Lower lobe of right lung (tissue), 2 donors: Measurements from ENCODE around the gene CHSY1. TPM values are rescaled to one million over a fixed set of nuclear protein-coding genes. Genes with fewer than 3 reads are reported as not detected.
A peak's percentile ranks its signal among the peaks of the same experiment; 100 is the strongest.

ENCODE experiments used
- ATAC-seq, 2 donors: fragments of 200-7000 bp; cut with Tn5 transposase; one replicate each; pipeline ENCODE4 v1.9.1; 2020 to 2022; ENCODE audit warnings: mild to moderate bottlenecking in 2 of 2, moderate library complexity in 2 of 2
- DNase-seq: peaks from one replicate; pipeline ENCODE4 v3.0.0-alpha.2; 2020
- H3K27ac ChIP-seq: fragments of 200-600 bp; one replicate; pipeline ENCODE4 v1.8.0; 2022
- H3K27me3 ChIP-seq: fragments of 200-600 bp; one replicate; pipeline ENCODE4 v1.8.0; 2022; ENCODE audit warnings: low read depth
- H3K36me3 ChIP-seq: fragments of 200-600 bp; one replicate; pipeline ENCODE4 v1.8.0; 2022; ENCODE audit warnings: mild to moderate bottlenecking
- H3K4me1 ChIP-seq: fragments of 200-600 bp; one replicate; pipeline ENCODE4 v1.8.0; 2022
- H3K4me3 ChIP-seq: fragments of 200-600 bp; one replicate; pipeline ENCODE4 v1.8.0; 2022; ENCODE audit warnings: mild to moderate bottlenecking
- H3K9me3 ChIP-seq: fragments of 200-600 bp; one replicate; pipeline ENCODE4 v1.8.0; 2022
- intact Hi-C: fragments of 100-400 bp; cut with DNase I; formaldehyde crosslinking; loops from one replicate; pipeline ENCODE4 v1.11.0; 2022
- total RNA-seq: library from RNA; stranded (reverse); fragmentation: NEBNext Ultra II Directional; extraction: Animal tissue kit (Norgen Biotek cat#: 25700); gene quantifications from one replicate; pipeline ENCODE4 v1.2.1, GENCODE V29; 2021
- TF ChIP-seq, protein P1 (sequence below): fragments of 200-600 bp; IDR thresholded peaks from one replicate; pipeline ENCODE4 v1.8.0; 2022; ENCODE audit warnings: antibody characterized with exemption, mild to moderate bottlenecking
- donor health status: DM: no; HTN: yes; CAD: no; lungs with severe emphysema.

CHSY1 gene
- total RNA-seq, 1 donor from 2014 or later = 25.6 TPM

DNA sequence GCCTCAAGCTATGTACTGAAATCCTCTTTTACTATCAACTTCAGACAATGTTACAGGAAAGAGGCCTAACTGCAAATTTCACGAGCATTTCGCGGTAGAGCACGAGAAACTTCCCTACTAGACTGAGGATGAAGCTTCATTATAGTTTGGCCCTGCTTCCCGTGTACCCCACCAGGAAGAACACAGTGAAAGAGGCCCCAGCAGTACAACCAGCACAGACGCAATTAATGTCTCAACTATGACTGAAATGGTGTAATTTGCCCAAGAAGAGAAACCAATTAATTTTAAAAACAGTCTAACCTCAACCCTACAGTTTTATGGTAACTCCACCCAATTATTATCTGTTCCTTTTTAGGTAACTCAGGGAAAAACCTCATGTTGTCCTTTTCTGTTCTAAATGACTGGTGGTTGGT, 12.1 kb downstream of the CHSY1 start:
- ATAC-seq (no peak), DNase-seq (no peak)
- no peak overlapping the region for H3K4me3 ChIP-seq
- H3K27me3 ChIP-seq = no peaks in the 10 kb centered on the region
- intact Hi-C loops = no loop called here
- TF ChIP-seq, protein P1, sequence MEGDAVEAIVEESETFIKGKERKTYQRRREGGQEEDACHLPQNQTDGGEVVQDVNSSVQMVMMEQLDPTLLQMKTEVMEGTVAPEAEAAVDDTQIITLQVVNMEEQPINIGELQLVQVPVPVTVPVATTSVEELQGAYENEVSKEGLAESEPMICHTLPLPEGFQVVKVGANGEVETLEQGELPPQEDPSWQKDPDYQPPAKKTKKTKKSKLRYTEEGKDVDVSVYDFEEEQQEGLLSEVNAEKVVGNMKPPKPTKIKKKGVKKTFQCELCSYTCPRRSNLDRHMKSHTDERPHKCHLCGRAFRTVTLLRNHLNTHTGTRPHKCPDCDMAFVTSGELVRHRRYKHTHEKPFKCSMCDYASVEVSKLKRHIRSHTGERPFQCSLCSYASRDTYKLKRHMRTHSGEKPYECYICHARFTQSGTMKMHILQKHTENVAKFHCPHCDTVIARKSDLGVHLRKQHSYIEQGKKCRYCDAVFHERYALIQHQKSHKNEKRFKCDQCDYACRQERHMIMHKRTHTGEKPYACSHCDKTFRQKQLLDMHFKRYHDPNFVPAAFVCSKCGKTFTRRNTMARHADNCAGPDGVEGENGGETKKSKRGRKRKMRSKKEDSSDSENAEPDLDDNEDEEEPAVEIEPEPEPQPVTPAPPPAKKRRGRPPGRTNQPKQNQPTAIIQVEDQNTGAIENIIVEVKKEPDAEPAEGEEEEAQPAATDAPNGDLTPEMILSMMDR = no peak
- H3K9me3 ChIP-seq = no peaks in the 10 kb centered on the region
- peaks cover 74% of the 10 kb centered on the region for H3K4me1 ChIP-seq
- H3K36me3 ChIP-seq = peaks cover 6% of the 10 kb centered on the region
- peak overlapping the region; percentile 39 for H3K27ac ChIP-seq

DNA sequence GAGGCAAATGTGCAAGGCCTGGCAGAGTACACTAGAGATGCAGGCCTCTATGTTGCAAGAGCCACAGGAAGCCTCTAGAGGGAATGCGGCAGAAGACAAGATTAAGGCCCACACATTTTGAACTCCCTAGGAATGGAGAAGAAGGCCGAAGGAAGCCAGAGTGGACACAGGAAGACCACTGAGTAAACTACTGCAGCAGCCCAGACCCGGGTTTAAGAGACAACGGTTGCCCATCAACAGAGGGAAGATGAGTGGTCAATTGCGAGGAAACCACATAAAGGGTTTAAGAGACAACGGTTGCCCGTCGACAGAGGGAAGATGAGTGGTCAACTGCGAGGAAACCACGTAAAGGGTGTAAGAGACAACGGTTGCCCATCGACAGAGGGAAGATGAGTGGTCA, 14.6 kb downstream of the CHSY1 start:
- Histone ChIP-seq H3K4me3 (no peak overlapping the region), H3K9me3 (no peaks in the 10 kb centered on the region), H3K27me3 (no peaks in the 10 kb centered on the region), H3K36me3 (peaks cover 21% of the 10 kb centered on the region), H3K4me1 (peaks cover 62% of the 10 kb centered on the region), H3K27ac (no peak overlapping the region)
- no peak for DNase-seq
- TF ChIP-seq, protein P1 = no peak
- intact Hi-C loops = no loop called here
- peak in 1 of 2 donors; percentile 30 for ATAC-seq

DNA sequence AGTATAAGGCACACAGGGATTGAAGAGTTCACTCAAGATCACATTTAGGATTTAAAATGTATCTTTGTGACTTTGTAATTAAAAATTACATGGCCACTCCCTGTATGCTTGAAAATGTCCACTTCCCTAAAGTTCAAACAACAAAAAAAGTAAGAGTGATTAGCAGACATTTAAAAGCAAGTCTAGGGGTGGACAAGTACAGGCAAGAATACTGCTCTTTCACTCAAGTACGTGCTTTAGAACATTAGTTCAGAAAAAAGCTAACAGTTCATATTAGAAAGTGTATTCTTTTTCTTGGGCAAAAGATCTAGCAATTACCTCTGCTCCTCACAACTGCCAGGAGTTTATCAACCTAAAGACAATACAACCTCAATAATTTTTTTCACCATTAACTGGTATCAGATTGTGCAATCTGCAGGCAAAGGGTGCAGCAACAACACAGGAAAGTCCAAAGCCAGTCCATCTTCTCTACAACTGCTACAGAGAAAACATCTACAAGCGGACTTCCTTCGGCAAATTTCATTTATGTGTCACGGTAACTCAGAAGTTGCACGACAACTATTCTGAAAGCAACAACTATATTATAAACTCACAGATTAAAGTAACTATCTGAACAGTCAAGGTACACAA, 18.1 kb downstream of the CHSY1 start:
- H3K9me3 ChIP-seq = peaks cover under 1% of the 10 kb centered on the region
- intact Hi-C loops = no loop called here
- DNase-seq = no peak
- TF ChIP-seq, protein P1 = no peak
- peaks cover 31% of the 10 kb centered on the region for H3K4me1 ChIP-seq
- peaks cover 26% of the 10 kb centered on the region for H3K36me3 ChIP-seq
- H3K27ac ChIP-seq = no peak overlapping the region
- no peaks in the 10 kb centered on the region for H3K27me3 ChIP-seq
- no peak for ATAC-seq
- no peak overlapping the region for H3K4me3 ChIP-seq

DNA sequence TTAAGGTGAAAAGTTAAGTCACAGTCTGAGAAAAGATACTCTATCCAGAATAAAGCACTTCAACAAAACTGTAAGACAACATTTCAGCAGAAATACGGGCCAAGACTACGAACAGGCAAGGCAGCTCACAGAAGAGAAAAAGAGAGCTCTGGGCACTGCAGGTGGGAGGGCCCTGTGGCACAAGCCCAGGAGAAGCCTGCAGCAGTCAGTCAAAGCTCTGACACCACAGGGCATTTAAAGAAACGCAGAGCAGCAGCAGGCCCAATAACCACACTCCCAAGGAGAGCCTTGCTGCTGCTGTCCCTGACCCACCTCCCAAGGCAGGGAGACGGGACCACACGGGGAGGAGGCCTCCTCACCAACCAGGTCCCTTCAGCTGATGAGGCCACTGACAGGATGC, 19.2 kb downstream of the CHSY1 start:
- TF ChIP-seq, protein P1 = no peak
- intact Hi-C loops = no loop called here
- DNase-seq (no peak), ATAC-seq (peak in 1 of 2 donors; percentile 32)
- Histone ChIP-seq H3K4me3 (no peak overlapping the region), H3K4me1 (peaks cover 21% of the 10 kb centered on the region), H3K27ac (no peak overlapping the region), H3K9me3 (peaks cover 11% of the 10 kb centered on the region), H3K36me3 (peaks cover 26% of the 10 kb centered on the region), H3K27me3 (no peaks in the 10 kb centered on the region)

DNA sequence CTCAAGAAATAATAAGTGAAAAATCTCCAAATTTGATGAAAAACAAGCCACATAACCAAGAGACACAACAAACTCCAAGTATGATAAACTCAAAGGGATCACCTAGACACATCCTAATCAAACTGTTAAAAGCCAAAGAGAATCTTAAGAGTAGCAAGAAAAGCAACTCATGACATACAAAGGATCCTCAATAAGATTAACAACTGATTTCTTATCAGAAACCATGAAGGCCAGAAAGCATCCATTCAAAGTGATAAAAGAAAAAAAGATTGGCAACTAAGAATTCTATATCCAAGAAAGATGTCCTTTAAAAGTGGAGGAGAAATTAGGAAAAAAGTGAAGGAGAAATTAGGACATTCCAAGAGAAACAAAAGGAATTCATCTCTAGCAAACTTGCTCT, 23.5 kb downstream of the CHSY1 start:
- peaks cover 11% of the 10 kb centered on the region for H3K4me1 ChIP-seq
- no peak overlapping the region for H3K4me3 ChIP-seq
- intact Hi-C loops = no loop called here
- ATAC-seq (no peak), DNase-seq (no peak)
- H3K27ac ChIP-seq = no peak overlapping the region
- peaks cover 12% of the 10 kb centered on the region for H3K36me3 ChIP-seq
- no peaks in the 10 kb centered on the region for H3K27me3 ChIP-seq
- TF ChIP-seq, protein P1 = no peak
- peaks cover 11% of the 10 kb centered on the region for H3K9me3 ChIP-seq
